T-helper 9 cell (primary cell): ENCODE results near the gene NAPB.
"Not testable (repeated sequence)": the region's sequence is repeated elsewhere in the genome, so short reads cannot be mapped to it uniquely, and the experiment has no call there.

Experiments
- DNase-seq: peaks from one replicate; pipeline ENCODE4 v3.0.0-alpha.2; 2020

The NAPB gene

GRCh38 chr20:23365390-23366165, 55.7 kb downstream of the NAPB start:
- no peak for DNase-seq

DNA sequence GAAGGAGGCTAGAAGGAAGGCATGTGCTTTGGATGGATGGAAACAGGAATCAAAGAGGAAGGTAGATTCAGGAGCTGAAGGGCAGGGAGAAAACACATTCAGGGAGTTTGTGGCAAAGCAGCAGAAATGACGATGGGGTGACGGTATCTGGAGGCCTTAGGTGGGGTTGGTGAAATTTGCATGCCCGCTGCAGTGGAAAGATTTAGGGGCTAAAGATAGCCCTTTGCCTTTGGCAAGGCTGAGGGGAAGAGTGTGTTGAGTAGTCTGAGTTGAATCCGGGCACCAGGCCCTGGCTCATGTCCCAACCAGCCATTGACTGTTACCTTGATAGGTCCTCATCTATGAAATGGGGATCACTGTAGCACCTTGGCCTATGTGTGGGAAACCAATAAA, 58.0 kb downstream of the NAPB start:
- no peak for DNase-seq

GRCh38 chr20:23362392-23363256, 58.7 kb downstream of the NAPB start:
- no peak for DNase-seq

DNA sequence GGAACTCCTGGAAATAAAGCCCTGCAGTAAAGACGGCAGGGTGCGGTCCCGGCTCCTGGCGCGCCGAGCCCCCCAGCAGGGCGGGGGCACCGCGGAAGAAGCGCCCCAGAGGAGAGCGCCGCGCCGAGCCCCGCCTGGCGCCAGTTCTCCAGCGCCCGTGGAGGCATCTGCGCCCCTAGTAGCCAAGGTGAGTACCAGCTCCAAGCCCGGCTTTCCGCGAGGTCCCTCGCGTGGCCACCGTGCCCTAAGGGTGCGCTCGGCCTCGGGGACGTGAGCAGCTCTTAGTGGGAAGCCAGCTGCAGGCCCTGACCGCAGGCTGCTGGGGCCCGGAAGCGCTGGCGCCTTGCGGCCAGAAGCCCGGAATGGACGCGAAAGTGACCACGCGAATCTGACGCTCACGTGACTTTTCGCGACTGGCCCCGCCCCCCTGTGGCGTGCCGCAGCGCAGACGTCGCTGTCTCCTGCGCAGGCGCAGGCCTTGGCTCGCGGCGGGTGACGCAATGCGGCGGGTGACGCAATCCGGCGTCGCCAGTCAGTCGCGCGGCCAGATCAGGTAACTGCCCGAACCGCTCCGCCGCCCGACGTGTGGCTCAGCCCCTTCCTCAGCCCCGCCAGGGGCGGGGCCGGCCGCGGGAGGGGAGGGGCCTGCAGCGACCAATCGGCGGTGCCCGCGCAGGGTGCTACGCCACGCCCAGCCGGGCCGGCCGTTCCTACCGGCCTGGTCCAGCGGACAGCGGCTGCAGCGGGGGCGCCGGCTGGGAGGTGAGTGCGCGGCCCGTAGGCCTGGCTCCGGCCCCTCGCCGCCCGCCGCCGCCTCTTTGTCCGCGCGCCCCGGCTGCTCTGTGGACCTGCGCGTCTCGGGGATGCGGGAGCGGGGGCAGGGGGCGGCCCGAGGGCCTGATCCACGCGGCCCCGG, 59.6 kb downstream of the NAPB start, which contains the start of gene GZF1:
Gene GZF1 (plus strand): TSS at position 707 of the 916 bp plus-strand sequence. CDS start 2,202 bp downstream, outside the sequence.
- DNase-seq = peak; percentile 97

DNA sequence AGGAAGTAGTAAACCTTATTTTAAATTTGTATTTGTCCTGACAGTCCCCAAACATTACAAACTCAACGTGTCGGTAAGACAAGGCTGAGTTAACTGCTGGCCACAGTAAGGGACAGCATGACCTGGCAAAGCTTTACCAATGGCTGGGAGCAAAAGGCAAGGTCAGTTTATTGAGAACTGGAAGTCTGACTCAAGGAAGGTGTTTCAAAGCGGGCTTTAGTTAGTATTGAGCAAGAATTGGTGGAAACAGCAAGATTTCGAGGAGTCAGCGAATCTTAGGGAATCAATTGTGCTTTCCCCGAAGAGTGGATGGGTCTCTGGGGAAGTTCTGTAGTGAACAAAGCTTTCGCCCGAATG, 60.2 kb downstream of the NAPB start:
- no peak for DNase-seq

- DNase-seq = no peak
These were observed 60.8 kb downstream of the NAPB start for GRCh38 chr20:23360531-23360930.

GRCh38 chr20:23358923-23359593, 62.2 kb downstream of the NAPB start:
- no peak for DNase-seq

DNA sequence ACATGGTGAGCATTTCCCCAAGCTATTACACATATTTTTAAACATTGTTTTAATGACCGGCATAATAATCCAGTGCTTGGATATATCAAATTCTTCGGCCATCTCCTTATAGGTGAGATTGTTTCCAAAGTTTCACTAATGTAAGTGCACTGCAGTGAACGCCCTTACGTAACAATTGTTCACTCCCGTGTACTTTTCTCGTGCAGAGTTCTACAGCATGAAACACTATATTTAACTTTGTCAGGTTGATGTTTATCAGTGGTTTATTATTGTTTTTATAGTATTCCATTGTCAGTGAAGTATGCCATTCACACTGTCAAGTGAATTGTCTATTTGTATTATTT, 62.8 kb downstream of the NAPB start:
- no peak for DNase-seq

- DNase-seq = peak; percentile 99
These were observed 63.3 kb downstream of the NAPB start for GRCh38 chr20:23357767-23358562.

GRCh38 chr20:23356203-23356602, 65.1 kb downstream of the NAPB start:
- no peak for DNase-seq

DNA sequence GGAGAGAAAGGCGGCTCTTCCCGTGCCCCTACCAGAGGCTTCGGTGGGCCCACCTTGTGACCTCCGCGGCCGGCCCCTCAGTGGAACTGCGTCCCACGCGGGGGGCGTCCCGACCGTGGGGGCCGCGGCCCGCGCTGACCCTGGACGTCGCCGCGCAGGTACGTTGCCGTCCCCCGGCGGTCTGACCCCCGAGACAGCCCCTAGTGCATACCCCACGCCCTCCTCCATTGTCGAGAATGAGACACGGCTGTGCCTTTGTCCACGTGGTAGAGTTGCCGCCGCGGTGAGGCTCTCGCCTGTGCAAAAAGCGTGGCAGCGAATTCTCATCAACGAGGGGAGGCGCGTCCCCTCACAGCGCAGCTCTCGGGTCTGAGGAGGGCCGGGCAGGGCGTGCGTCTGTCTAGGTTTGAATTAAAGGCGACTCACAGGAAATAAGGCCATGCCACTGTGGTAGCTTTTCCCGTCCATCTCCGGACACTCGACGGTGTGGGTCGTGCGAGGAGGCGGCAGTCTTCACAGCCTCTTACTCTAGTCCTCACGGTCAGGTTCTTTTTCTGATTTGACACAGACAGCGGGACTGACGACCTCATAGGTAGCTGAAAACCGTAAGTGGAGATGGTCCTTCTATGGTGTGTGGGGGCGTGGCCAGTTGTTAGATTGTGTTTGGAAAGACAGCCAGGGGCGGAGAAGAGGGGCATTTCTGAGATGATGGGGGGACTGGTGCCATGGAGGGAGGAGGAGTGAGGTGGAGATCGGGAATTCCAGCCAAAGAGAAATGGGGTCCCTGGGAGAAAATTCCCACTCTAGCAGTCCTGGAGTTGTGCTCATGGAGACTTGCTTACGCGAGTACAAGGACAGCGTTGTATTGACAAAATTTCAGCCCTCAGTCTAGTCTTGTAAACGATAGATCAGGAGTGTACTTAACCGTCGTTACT, 70.1 kb downstream of the NAPB start:
- peak; percentile 54 for DNase-seq

GRCh38 chr20:23350196-23350903, 70.9 kb downstream of the NAPB start, which contains the start of gene NXT1:
NXT1 (plus strand) TSS chr20:23350791; CDS start chr20:23354042, 3,251 bp downstream.
- peak; percentile 91 for DNase-seq

GRCh38 chr20:23349338-23350195, 71.7 kb downstream of the NAPB start:
- peak; percentile 69 for DNase-seq

GRCh38 chr20:23348510-23348909, 72.8 kb downstream of the NAPB start:
- not testable (repeated sequence) for DNase-seq

DNA sequence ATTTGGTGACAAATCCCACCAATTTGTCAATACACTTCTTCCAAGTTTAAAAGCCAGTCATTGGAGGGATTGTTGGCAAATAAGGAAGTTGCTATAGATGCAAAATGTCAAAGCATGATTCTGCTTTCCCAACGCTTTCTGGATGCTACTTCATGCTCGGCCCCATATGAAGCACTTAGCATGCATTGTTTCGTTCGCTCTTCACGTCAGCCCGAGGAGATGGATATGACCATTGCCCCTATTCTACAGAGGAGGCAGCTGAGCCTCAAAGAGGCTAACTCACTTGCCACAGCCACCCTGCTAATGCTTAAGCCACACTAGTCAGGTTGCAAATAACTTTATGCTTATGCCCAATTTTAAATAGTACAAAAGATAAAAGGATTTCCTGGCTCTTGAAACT, 73.5 kb downstream of the NAPB start:
- no peak for DNase-seq

GRCh38 chr20:23346002-23346401, 75.3 kb downstream of the NAPB start:
- DNase-seq = no peak

GRCh38 chr20:23344336-23344735, 77.0 kb downstream of the NAPB start:
- DNase-seq = no peak

GRCh38 chr20:23343590-23343989, 77.7 kb downstream of the NAPB start:
- DNase-seq = no peak

- no peak for DNase-seq
These were observed 80.2 kb downstream of the NAPB start for GRCh38 chr20:23341073-23341472.
